Measurements from ENCODE around the gene IGFL1. TPM values are rescaled to one million over a fixed set of nuclear protein-coding genes. Genes with fewer than 3 reads are reported as not detected.
"Not testable (repeated sequence)": the region's sequence is repeated elsewhere in the genome, so short reads cannot be mapped to it uniquely, and the experiment has no call there.

Gene IGFL1
- total RNA-seq, 2 donors from 2014 or later = not detected

DNA sequence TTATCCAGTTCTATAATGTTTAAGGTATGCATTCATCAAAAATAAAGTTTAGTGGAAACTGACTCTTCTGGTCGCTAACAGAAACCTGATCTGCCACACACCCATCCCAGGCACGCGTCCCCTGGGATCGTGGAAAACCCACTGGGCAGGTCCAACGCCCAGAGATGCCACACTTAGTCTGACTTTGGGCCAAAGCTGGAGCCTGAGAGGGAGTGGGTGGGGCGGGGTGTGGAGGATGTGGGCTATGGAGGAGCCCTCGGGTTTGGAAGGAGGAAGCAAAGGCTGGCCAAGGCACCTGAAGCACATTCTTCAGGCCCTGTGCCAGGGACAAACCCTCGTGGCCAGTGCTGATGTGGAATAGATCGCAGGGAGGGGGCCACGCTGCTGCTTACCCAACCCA lies 2.5 kb downstream of the IGFL1 start:
- intact Hi-C loops (cut with DNase I) = no loop called here
- no peak overlapping the region for H3K27ac ChIP-seq
- ATAC-seq (no peak), DNase-seq (no peak)
- TF ChIP-seq, protein P1, sequence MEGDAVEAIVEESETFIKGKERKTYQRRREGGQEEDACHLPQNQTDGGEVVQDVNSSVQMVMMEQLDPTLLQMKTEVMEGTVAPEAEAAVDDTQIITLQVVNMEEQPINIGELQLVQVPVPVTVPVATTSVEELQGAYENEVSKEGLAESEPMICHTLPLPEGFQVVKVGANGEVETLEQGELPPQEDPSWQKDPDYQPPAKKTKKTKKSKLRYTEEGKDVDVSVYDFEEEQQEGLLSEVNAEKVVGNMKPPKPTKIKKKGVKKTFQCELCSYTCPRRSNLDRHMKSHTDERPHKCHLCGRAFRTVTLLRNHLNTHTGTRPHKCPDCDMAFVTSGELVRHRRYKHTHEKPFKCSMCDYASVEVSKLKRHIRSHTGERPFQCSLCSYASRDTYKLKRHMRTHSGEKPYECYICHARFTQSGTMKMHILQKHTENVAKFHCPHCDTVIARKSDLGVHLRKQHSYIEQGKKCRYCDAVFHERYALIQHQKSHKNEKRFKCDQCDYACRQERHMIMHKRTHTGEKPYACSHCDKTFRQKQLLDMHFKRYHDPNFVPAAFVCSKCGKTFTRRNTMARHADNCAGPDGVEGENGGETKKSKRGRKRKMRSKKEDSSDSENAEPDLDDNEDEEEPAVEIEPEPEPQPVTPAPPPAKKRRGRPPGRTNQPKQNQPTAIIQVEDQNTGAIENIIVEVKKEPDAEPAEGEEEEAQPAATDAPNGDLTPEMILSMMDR (IDR thresholded peaks at IDR 0.05) = no peak
- TF ChIP-seq POLR2A (IDR thresholded peaks at IDR 0.05) = no peak
- H3K4me3 ChIP-seq = no peak overlapping the region
- H3K27me3 ChIP-seq = no peaks in the 10 kb centered on the region
- 55 to 61% methylated on average over 7 to 10 of the region's 10 CpGs for WGBS, 2 donors
- H3K36me3 ChIP-seq (replicated peaks in 1 of 2; ENCODE audit: insufficient read depth in 1 of 2, low read depth in 2 of 2) = no peaks in the 10 kb centered on the region
- H3K9me3 ChIP-seq = no peaks in the 10 kb centered on the region
- no peaks in the 10 kb centered on the region for H3K4me1 ChIP-seq

GRCh38 chr19:46232468-46232867 lies 2.9 kb downstream of the IGFL1 start:
- Histone ChIP-seq H3K27me3 (no peaks in the 10 kb centered on the region), H3K4me1 (no peaks in the 10 kb centered on the region), H3K4me3 (no peak overlapping the region), H3K27ac (no peak overlapping the region), H3K36me3 (replicated peaks in 1 of 2; ENCODE audit: insufficient read depth in 1 of 2, low read depth in 2 of 2) (no peaks in the 10 kb centered on the region), H3K9me3 (no peaks in the 10 kb centered on the region)
- DNase-seq (no peak), ATAC-seq (no peak)
- 53 to 73% methylated on average over 3 of the region's 11 CpGs for WGBS, 2 donors
- intact Hi-C loops (cut with DNase I) = no loop called here
- no peak for TF ChIP-seq POLR2A (IDR thresholded peaks at IDR 0.05)
- TF ChIP-seq, protein P1 (IDR thresholded peaks at IDR 0.05) = no peak

DNA sequence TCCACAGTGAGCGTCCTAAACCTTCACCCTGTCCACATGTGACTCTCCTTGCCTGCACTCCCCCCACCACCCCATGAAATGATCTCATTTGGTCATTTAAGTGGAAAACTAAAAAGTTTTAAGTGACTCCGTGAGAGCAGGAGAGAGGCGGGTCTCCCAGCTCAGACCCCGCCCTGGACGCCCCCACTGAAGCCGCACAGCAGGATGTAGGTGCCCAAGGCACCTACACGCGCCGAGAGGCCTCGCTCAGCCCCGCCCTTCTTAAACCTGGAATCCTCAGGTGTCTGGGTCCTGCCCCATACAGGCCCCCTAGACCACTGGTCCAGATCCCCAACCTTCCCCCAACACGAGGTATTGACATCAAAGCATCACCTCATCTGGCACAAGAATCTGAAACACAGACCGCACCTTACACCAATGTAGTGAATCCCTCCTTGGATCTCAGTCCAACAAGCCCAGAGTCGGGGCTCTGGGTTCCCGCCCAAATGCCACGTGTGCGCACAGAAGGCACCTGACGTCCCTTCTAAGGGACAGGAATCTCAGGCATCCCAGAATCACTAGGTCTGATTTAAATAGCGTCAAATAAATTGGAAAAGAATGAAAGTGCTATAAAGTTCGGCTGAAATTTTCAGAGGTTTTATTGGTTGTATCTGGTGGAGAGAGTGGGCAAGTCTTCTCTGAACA lies 3.5 kb downstream of the IGFL1 start:
- DNase-seq = no peak

DNA sequence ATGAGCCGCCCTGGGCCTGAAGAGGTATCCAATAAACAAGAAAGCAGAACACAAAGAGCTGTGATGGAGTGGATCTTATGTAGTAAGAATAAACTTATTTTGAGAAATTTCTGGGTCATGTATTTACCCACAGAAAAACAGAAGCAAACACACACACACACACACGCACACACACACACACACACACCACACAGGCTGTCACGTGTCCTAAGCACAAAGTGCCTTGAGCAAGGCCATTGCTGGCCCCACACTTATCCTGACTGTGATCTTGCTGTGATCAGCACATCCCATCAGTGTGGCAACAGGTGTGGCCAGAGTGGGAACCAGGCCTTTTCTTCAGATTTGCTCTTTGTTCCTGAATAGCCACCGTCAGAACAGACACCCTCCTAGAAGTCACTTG lies 4.3 kb downstream of the IGFL1 start:
- ATAC-seq; H3K27me3 ChIP-seq; intact Hi-C loops (cut with DNase I); H3K4me1 ChIP-seq; DNase-seq; H3K27ac ChIP-seq; H3K36me3 ChIP-seq (replicated peaks in 1 of 2; ENCODE audit: insufficient read depth in 1 of 2, low read depth in 2 of 2); H3K9me3 ChIP-seq; H3K4me3 ChIP-seq: not testable (repeated sequence)
- WGBS, 2 donors = 57 to 66% methylated on average over 4 of the region's 4 CpGs

More for the DNA sequence above, 3.5 kb downstream of the IGFL1 start:
- ATAC-seq = no peak
- Histone ChIP-seq H3K27ac (no peak overlapping the region), H3K36me3 (replicated peaks in 1 of 2; ENCODE audit: insufficient read depth in 1 of 2, low read depth in 2 of 2) (no peaks in the 10 kb centered on the region), H3K27me3 (no peaks in the 10 kb centered on the region), H3K4me1 (no peaks in the 10 kb centered on the region), H3K4me3 (no peak overlapping the region), H3K9me3 (no peaks in the 10 kb centered on the region)
- no peak for TF ChIP-seq POLR2A (IDR thresholded peaks at IDR 0.05)
- TF ChIP-seq, protein P1 (IDR thresholded peaks at IDR 0.05) = no peak
- intact Hi-C loops (cut with DNase I) = no loop called here
- WGBS, 2 donors = 75 to 80% methylated on average over 12 to 20 of the region's 20 CpGs

DNA sequence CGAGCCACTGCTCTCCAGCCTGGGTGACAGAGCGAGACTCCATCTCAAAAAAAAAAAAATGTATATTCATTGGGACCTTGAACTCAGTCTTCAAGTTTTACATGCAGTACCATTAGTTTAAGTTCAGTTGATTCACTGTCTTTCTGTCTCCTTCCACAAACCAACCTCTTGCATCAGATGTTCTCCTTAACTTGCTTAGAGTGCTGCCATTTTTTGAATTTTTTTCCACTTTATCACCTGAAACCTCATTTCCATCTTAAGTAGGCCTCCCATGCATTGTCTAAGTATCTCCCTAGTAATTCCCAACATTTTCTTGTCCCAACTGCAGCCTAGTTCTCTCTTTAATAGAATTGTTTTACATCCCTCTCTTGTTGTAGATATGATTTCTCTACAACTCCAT lies 8.6 kb downstream of the IGFL1 start:
- DNase-seq, H3K9me3 ChIP-seq: not testable (repeated sequence)

More for the DNA sequence above, 8.6 kb downstream of the IGFL1 start:
- H3K27ac ChIP-seq; H3K27me3 ChIP-seq; H3K4me1 ChIP-seq; H3K36me3 ChIP-seq (replicated peaks in 1 of 2; ENCODE audit: insufficient read depth in 1 of 2, low read depth in 2 of 2); ATAC-seq; intact Hi-C loops (cut with DNase I); H3K4me3 ChIP-seq: not testable (repeated sequence)
- WGBS, 2 donors = 94 to 97% methylated on average over 2 of the region's 2 CpGs

Data from body of pancreas (tissue), 4 donors.